K562 (cell line): ENCODE measurements around the gene BANF2. TPM values are rescaled to one million over a fixed set of nuclear protein-coding genes. Genes with fewer than 3 reads are reported as not detected.

Experiments
- ATAC-seq: fragments of 200-7000 bp; cut with Tn5 transposase; 3 replicates; pipeline ENCODE4 v1.9.1; 2020; ENCODE audit warnings: moderate library complexity
- BruUV-seq: library from RNA; stranded (reverse); fragments of 400-500 nt; replicated peaks from 2 replicates; lab custom pipeline; 2021; lab: Mats Ljungman, UMichigan
- CTCF ChIA-PET: fragments of 300-600 bp; formaldehyde crosslinking; extraction: SDS; loops from one replicate; lab custom pipeline; 2021; ENCODE audit warnings: low intra/inter-chr PET ratio; lab: Yijun Ruan, JAX
- POLR2A ChIA-PET: fragments of 300-600, 350-650 bp; sonication (Branson Sonifier 250); formaldehyde crosslinking; extraction: SDS; loops from one replicate; lab custom pipeline; 2021; ENCODE audit warnings: antibody characterized with exemption, inconsistent platforms; lab: Yijun Ruan, JAX
- DNase-seq, 4 experiments: peaks; one replicate each; pipeline versions ENCODE4 v3.0.0 to v3.0.0-alpha.2; 2011 to 2018; ENCODE audit warnings: low spot score in 3 of 4, mixed read lengths in 3 of 4; ENCODE audit errors: extremely low read depth in 1 of 4
- FAIRE-seq: peaks from 2 replicates; lab custom pipeline; 2011; peaks lifted over from hg19 to GRCh38; lab: Jason Lieb, UNC
- H2AFZ ChIP-seq: 2 replicates; pipeline ENCODE4 v1.6.0; 2011; ENCODE audit warnings: low read depth, low read length, control low read depth, inconsistent platforms
- H3K27ac ChIP-seq: fragments of 200-600 bp; 3 replicates; pipeline ENCODE4 v1.8.0; 2011; ENCODE audit warnings: low read depth, mild to moderate bottlenecking, control low read depth, inconsistent platforms, low read length, moderate library complexity, mixed read lengths; ENCODE audit errors: extremely low read depth
- H3K27me3 ChIP-seq, 2 experiments: fragments of 300-600 bp in 1 of 2; 2 replicates in 1 of 2; 3 replicates in 1 of 2; pipeline versions ENCODE4 v1.6.0 to v1.8.0; 2011; ENCODE audit warnings: inconsistent platforms in 2 of 2, low read length in 2 of 2, mild to moderate bottlenecking in 1 of 2, mixed read lengths in 1 of 2, moderate library complexity in 1 of 2; ENCODE audit not compliant: control insufficient read depth in 2 of 2, insufficient read depth in 2 of 2
- H3K36me3 ChIP-seq: fragments of 300-600 bp; 3 replicates; pipeline ENCODE4 v1.8.0; 2011; ENCODE audit warnings: mild to moderate bottlenecking, low read length, inconsistent platforms; ENCODE audit not compliant: control insufficient read depth, insufficient read depth
- H3K4me1 ChIP-seq, 2 experiments: fragments of 200-600 bp in 1 of 2; replicated peaks in 1 of 2; 2 replicates in 1 of 2; 3 replicates in 1 of 2; pipeline versions ENCODE4 v1.5.1 to v1.8.0; 2011; ENCODE audit warnings: inconsistent platforms in 2 of 2, low read length in 2 of 2, mild to moderate bottlenecking in 1 of 2, mixed read lengths in 1 of 2, moderate library complexity in 1 of 2; ENCODE audit not compliant: control insufficient read depth in 2 of 2, insufficient read depth in 2 of 2
- H3K4me2 ChIP-seq: 2 replicates; pipeline ENCODE4 v1.6.1; 2011; ENCODE audit warnings: low read length, control low read depth, inconsistent platforms, mixed read lengths; ENCODE audit not compliant: insufficient read depth
- H3K4me3 ChIP-seq: fragments of 200-600 bp; sonication (generic), shearing (Covaris generic); 2 replicates; pipeline ENCODE4 v1.5.1; 2016; ENCODE audit warnings: control low read depth, inconsistent platforms
- H3K79me2 ChIP-seq: fragments of 200-600 bp; 3 replicates; pipeline ENCODE4 v1.8.0; 2011; ENCODE audit warnings: low read length, inconsistent platforms; ENCODE audit not compliant: control insufficient read depth, insufficient read depth
- H3K9ac ChIP-seq, 2 experiments: 2 replicates each; pipeline versions ENCODE4 v1.6.0 to v1.6.1; 2011; ENCODE audit warnings: low read depth in 2 of 2, low read length in 2 of 2, control low read depth in 1 of 2, inconsistent platforms in 1 of 2, mild to moderate bottlenecking in 1 of 2, mixed read lengths in 1 of 2; ENCODE audit not compliant: insufficient read depth in 1 of 2
- H3K9me1 ChIP-seq: one replicate; pipeline ENCODE4 v1.6.0; 2011; ENCODE audit warnings: inconsistent platforms, mild to moderate bottlenecking, low read length, moderate library complexity; ENCODE audit not compliant: control insufficient read depth, insufficient read depth
- H3K9me3 ChIP-seq: replicated peaks from 2 replicates; pipeline ENCODE4 v1.5.1; 2011; ENCODE audit warnings: low read depth, low read length, inconsistent platforms; ENCODE audit not compliant: control insufficient read depth, insufficient read depth
- H4K20me1 ChIP-seq: replicated peaks from 2 replicates; pipeline ENCODE4 v1.6.1; 2011; ENCODE audit warnings: low read length, inconsistent platforms, mixed read lengths; ENCODE audit not compliant: control insufficient read depth, insufficient read depth
- E2F8 ChIP-seq: fragments of 450-650 bp; IDR thresholded peaks from 2 replicates; pipeline ENCODE4 v1.7.1; 2018; ENCODE audit warnings: mild to moderate bottlenecking, low read depth; ENCODE audit not compliant: partially characterized antibody
- GABPA ChIP-seq: fragments of 200-800 bp; sonication (Bioruptor generic); conservative IDR thresholded peaks from 2 replicates; pipeline ENCODE4 v1.6.1; 2016; ENCODE audit warnings: low read depth, missing genetic modification characterization, missing compliant biosample characterization
- KLF13 ChIP-seq: fragments of 450-650 bp; IDR thresholded peaks from 2 replicates; pipeline ENCODE4 v1.6.1; 2016; ENCODE audit warnings: missing genetic modification characterization, low read depth, mild to moderate bottlenecking, missing compliant biosample characterization, moderate library complexity, borderline replicate concordance
- NFYB ChIP-seq: IDR thresholded peaks from 2 replicates; pipeline ENCODE4 v1.6.1; 2011; ENCODE audit warnings: mild to moderate bottlenecking, moderate library complexity; ENCODE audit not compliant: insufficient read length; ENCODE audit errors: extremely low read depth
- TAF7 ChIP-seq: fragments of 450-650 bp; IDR thresholded peaks from 2 replicates; pipeline ENCODE4 v1.6.1; 2016; ENCODE audit warnings: missing genetic modification characterization, missing compliant biosample characterization
- ZNF696 ChIP-seq: fragments of 250-450 bp; sonication (Bioruptor Pico); conservative IDR thresholded peaks from 2 replicates; pipeline ENCODE4 v1.4.0; 2020; ENCODE audit warnings: mild to moderate bottlenecking, moderate library complexity
- WGBS: fragments of 100-300 bp; shearing (Covaris generic); methylation state at CpG from one replicate; pipeline ENCODE4 v1.1.6; 2016; ENCODE audit warnings: low coverage, mixed read lengths; ENCODE audit not compliant: insufficient coverage; ENCODE audit errors: missing lambda C conversion rate; 5-methylcytosine and 5-hydroxymethylcytosine counted together
- in situ Hi-C: fragments of 300-500 bp; cut with MboI; formaldehyde crosslinking; loops from 4 replicates; pipeline ENCODE4 v1.15.0; 2018; ENCODE audit warnings: inconsistent platforms, mixed read lengths
- intact Hi-C: fragments of 100-400 bp; cut with micrococcal nuclease; formaldehyde crosslinking; loops from 2 replicates; pipeline ENCODE4 v1.14.2; 2022
- polyA plus RNA-seq, 8 experiments: library from polyadenylated mRNA; depleted of rRNA in 4 of 8; stranded (reverse) in 5 of 8; unstranded in 3 of 8; fragments of >200 nt; fragmentation: Nextera tagmentation in 2 of 8; fragmentation: Illumina TruSeq in 1 of 8; extraction: Ambion mirVana in 2 of 8; extraction: Trizol in 1 of 8; gene quantifications; 2 replicates each; pipeline versions ENCODE4 v1.2.1 to v1.2.3, GENCODE V29; 2011 to 2014; ENCODE audit warnings: inconsistent platforms in 1 of 8, missing spikeins in 1 of 8
- total RNA-seq, 7 experiments: library from RNA; depleted of rRNA in 6 of 7; stranded (reverse); fragments of >200 nt in 6 of 7; fragmentation: Illumina TruSeq in 2 of 7; extraction: Trizol in 2 of 7; gene quantifications; 2 replicates each; pipeline versions ENCODE4 v1.2.1 to v1.2.3, GENCODE V29; 2011 to 2021; ENCODE audit warnings: low replicate concordance in 1 of 7
- TF ChIP-seq, protein P1 (sequence below): fragments of 250-450 bp; sonication (Bioruptor Pico); IDR thresholded peaks from 2 replicates; pipeline ENCODE4 v1.8.0; 2021; ENCODE audit warnings: moderate library complexity, mild to moderate bottlenecking, inconsistent platforms
- TF ChIP-seq, protein P2 (sequence below): fragments of 450-650 bp; IDR thresholded peaks from 2 replicates; pipeline ENCODE4 v1.6.1; 2017; ENCODE audit warnings: mild to moderate bottlenecking, moderate library complexity

BANF2 gene
- total and polyA plus RNA-seq, 9 of the 15 experiments (the other 6 are each of a cell fraction or from before 2014, with no cell fraction given) = not detected

- H3K4me1 ChIP-seq = peaks cover 0 to 15% of the 10 kb centered on the region in 2 experiments; a peak in 2 of 5 replicates
- no peak overlapping the region for H3K4me3 ChIP-seq
- H3K4me2 ChIP-seq = no peak overlapping the region
- FAIRE-seq (no peak), ATAC-seq (no peak), DNase-seq (no peak)
- H3K36me3 ChIP-seq = peaks cover 8% of the 10 kb centered on the region; the same call in 1 of the 3 replicates
- peaks cover 6% of the 10 kb centered on the region for H4K20me1 ChIP-seq
- BruUV-seq = no TSS peak
- peaks cover 6% of the 10 kb centered on the region for H3K9me1 ChIP-seq
- CTCF ChIA-PET = interaction anchor here (0.6 kb wide), 1 partner anchor 347 kb away, joined by 4 read pairs; no protein-coding TSS in a partner anchor
- in situ Hi-C loops (no loop called here), intact Hi-C loops (loop anchor here (5.0 kb wide), 1 partner anchor 347 kb away; no protein-coding TSS in a partner anchor)
- POLR2A ChIA-PET = interaction anchor here (0.7 kb wide), 1 partner anchor 19 kb away, joined by 3 read pairs; no protein-coding TSS in a partner anchor
- H3K9me3 ChIP-seq = no peaks in the 10 kb centered on the region
- no peaks in the 10 kb centered on the region for H3K27me3 ChIP-seq
- 80% methylated on average over 10 of the region's 12 CpGs for WGBS
- H3K27ac ChIP-seq = no peak overlapping the region
- no peaks in the 10 kb centered on the region; the same call in 2 of the 3 replicates for H3K79me2 ChIP-seq
- no peak overlapping the region for H3K9ac ChIP-seq
- H2AFZ ChIP-seq = no peak overlapping the region
- TF ChIP-seq ZNF696 (CRISPR knock-in tag) (no peak), KLF13 (tag) (no peak), TAF7 (no peak), E2F8 (no peak), GABPA (tag) (no peak), NFYB (no peak)
- TF ChIP-seq, protein P1, sequence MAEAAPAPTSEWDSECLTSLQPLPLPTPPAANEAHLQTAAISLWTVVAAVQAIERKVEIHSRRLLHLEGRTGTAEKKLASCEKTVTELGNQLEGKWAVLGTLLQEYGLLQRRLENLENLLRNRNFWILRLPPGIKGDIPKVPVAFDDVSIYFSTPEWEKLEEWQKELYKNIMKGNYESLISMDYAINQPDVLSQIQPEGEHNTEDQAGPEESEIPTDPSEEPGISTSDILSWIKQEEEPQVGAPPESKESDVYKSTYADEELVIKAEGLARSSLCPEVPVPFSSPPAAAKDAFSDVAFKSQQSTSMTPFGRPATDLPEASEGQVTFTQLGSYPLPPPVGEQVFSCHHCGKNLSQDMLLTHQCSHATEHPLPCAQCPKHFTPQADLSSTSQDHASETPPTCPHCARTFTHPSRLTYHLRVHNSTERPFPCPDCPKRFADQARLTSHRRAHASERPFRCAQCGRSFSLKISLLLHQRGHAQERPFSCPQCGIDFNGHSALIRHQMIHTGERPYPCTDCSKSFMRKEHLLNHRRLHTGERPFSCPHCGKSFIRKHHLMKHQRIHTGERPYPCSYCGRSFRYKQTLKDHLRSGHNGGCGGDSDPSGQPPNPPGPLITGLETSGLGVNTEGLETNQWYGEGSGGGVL (CRISPR knock-in tag) = no peak
- TF ChIP-seq, protein P2, sequence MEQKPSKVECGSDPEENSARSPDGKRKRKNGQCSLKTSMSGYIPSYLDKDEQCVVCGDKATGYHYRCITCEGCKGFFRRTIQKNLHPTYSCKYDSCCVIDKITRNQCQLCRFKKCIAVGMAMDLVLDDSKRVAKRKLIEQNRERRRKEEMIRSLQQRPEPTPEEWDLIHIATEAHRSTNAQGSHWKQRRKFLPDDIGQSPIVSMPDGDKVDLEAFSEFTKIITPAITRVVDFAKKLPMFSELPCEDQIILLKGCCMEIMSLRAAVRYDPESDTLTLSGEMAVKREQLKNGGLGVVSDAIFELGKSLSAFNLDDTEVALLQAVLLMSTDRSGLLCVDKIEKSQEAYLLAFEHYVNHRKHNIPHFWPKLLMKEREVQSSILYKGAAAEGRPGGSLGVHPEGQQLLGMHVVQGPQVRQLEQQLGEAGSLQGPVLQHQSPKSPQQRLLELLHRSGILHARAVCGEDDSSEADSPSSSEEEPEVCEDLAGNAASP = no peak
These were observed 49.3 kb upstream of the BANF2 start for GRCh38 chr20:17650301-17651128.
